GM12878 (cell line): ENCODE measurements around the gene HIVEP3. TPM values are rescaled to one million over a fixed set of nuclear protein-coding genes. Genes with fewer than 3 reads are reported as not detected.

Source experiments
- ATAC-seq: fragments of 200-7000 bp; cut with Tn5 transposase; 3 replicates; pipeline ENCODE4 v1.9.1; 2020; ENCODE audit warnings: mild to moderate bottlenecking, moderate library complexity
- BruUV-seq: library from RNA; stranded (reverse); fragments of 400-500 nt; replicated peaks from 2 replicates; lab custom pipeline; 2021; lab: Mats Ljungman, UMichigan
- CTCF ChIA-PET: fragments of 300-600 bp; sonication (Branson Sonifier 250); formaldehyde crosslinking; extraction: SDS; loops from one replicate; lab custom pipeline; 2021; ENCODE audit warnings: inconsistent platforms; lab: Yijun Ruan, JAX
- POLR2A ChIA-PET: fragments of 350-600 bp; formaldehyde crosslinking; extraction: SDS; loops from one replicate; lab custom pipeline; 2021; ENCODE audit warnings: inconsistent platforms; lab: Charles Lee
- RAD21 ChIA-PET: fragments of 300-600 bp; sonication (Branson Sonifier 250); formaldehyde crosslinking; loops from one replicate; lab custom pipeline; 2023; ENCODE audit warnings: antibody characterized with exemption; ENCODE audit not compliant: unreplicated experiment; lab: Charles Lee
- SMC1A ChIA-PET: fragments of 300-600 bp; sonication (Branson Sonifier 250); formaldehyde crosslinking; loops from one replicate; lab custom pipeline; 2023; ENCODE audit not compliant: unreplicated experiment, uncharacterized antibody; lab: Charles Lee
- DNase-seq: peaks from one replicate; pipeline ENCODE4 v3.0.0-alpha.2; 2011; ENCODE audit warnings: low read depth, low spot score
- FAIRE-seq: peaks from 3 replicates; lab custom pipeline; 2011; peaks lifted over from hg19 to GRCh38; lab: Jason Lieb, UNC
- H2AFZ ChIP-seq: 2 replicates; pipeline ENCODE4 v1.6.0; 2011; ENCODE audit warnings: low read depth, low read length, control low read depth; ENCODE audit not compliant: control insufficient read depth
- H3K27ac ChIP-seq: 2 replicates; pipeline ENCODE4 v1.5.1; 2011; ENCODE audit warnings: control low read depth; ENCODE audit not compliant: control insufficient read depth, insufficient read depth
- H3K27me3 ChIP-seq, 2 experiments: replicated peaks in 1 of 2; 2 replicates each; pipeline versions ENCODE4 v1.6.0 to v1.6.1; 2011; ENCODE audit warnings: low read length in 1 of 2; ENCODE audit not compliant: control insufficient read depth in 2 of 2, insufficient read depth in 2 of 2
- H3K36me3 ChIP-seq, 2 experiments: 2 replicates each; pipeline ENCODE4 v1.5.1; 2011; ENCODE audit warnings: low read length in 1 of 2; ENCODE audit not compliant: control insufficient read depth in 2 of 2, insufficient read depth in 2 of 2
- H3K4me1 ChIP-seq: 2 replicates; pipeline ENCODE4 v1.6.1; 2011; ENCODE audit warnings: mild to moderate bottlenecking, low read length, moderate library complexity, mixed read lengths; ENCODE audit not compliant: control insufficient read depth, insufficient read depth
- H3K4me2 ChIP-seq: 2 replicates; pipeline ENCODE4 v1.6.0; 2011; ENCODE audit warnings: control low read depth; ENCODE audit not compliant: control insufficient read depth, insufficient read depth
- H3K4me3 ChIP-seq: fragments of 200-600 bp; sonication (generic); 2 replicates; pipeline ENCODE4 v1.5.1; 2016
- H3K79me2 ChIP-seq: 2 replicates; pipeline ENCODE4 v1.6.0; 2011; ENCODE audit warnings: low read length; ENCODE audit not compliant: control insufficient read depth, insufficient read depth
- H3K9ac ChIP-seq: 2 replicates; pipeline ENCODE4 v1.8.0; 2011; ENCODE audit warnings: low read length, control low read depth, mixed read lengths; ENCODE audit not compliant: control insufficient read depth, insufficient read depth
- H3K9me3 ChIP-seq: replicated peaks from 3 replicates; pipeline ENCODE4 v1.5.1; 2011; ENCODE audit warnings: mild to moderate bottlenecking, low read length; ENCODE audit not compliant: control insufficient read depth, insufficient read depth
- H4K20me1 ChIP-seq: 2 replicates; pipeline ENCODE4 v1.6.0; 2011; ENCODE audit not compliant: control insufficient read depth, insufficient read depth
- BCL3 ChIP-seq: IDR thresholded peaks from 2 replicates; pipeline ENCODE4 v1.6.1; 2011; ENCODE audit warnings: borderline replicate concordance, low read depth, mild to moderate bottlenecking, moderate library complexity, low read length; ENCODE audit not compliant: insufficient read depth, poor library complexity, severe bottlenecking
- CBX3 ChIP-seq: fragments of 200-600 bp; sonication (generic); IDR thresholded peaks from 2 replicates; pipeline ENCODE4 v1.6.1; 2016; ENCODE audit warnings: low read depth, borderline replicate concordance
- ESRRA ChIP-seq: IDR thresholded peaks from 2 replicates; pipeline ENCODE4 v1.6.1; 2012; ENCODE audit warnings: mild to moderate bottlenecking, low read length, improper control_type of control experiment
- JUND ChIP-seq: IDR thresholded peaks from 2 replicates; pipeline ENCODE4 v1.6.1; 2012; ENCODE audit warnings: low read depth, mild to moderate bottlenecking, low read length, improper control_type of control experiment, moderate library complexity
- LARP7 ChIP-seq: fragments of 450-650 bp; IDR thresholded peaks from 2 replicates; pipeline ENCODE4 v1.6.1; 2017; ENCODE audit warnings: mild to moderate bottlenecking
- MEF2A ChIP-seq: IDR thresholded peaks from 2 replicates; pipeline ENCODE4 v1.6.1; 2011; ENCODE audit warnings: low read depth, mild to moderate bottlenecking, low read length, moderate library complexity; ENCODE audit not compliant: insufficient read depth
- NFIC ChIP-seq: IDR thresholded peaks from 2 replicates; pipeline ENCODE4 v1.6.1; 2012; ENCODE audit warnings: low read depth, mild to moderate bottlenecking, inconsistent platforms, low read length, moderate library complexity
- NFYA ChIP-seq: IDR thresholded peaks from 2 replicates; pipeline ENCODE4 v1.6.1; 2011; ENCODE audit warnings: low read depth, mild to moderate bottlenecking, low read length, improper control_type of control experiment, borderline replicate concordance
- SMARCA5 ChIP-seq: fragments of 450-650 bp; IDR thresholded peaks from 2 replicates; pipeline ENCODE4 v1.6.1; 2017; ENCODE audit warnings: mild to moderate bottlenecking
- SPI1 ChIP-seq: IDR thresholded peaks from 2 replicates; pipeline ENCODE4 v1.6.1; 2011; ENCODE audit warnings: low read depth, mild to moderate bottlenecking, low read length, moderate library complexity, borderline replicate concordance; ENCODE audit not compliant: insufficient read depth
- SREBF1 ChIP-seq: IDR thresholded peaks from 2 replicates; pipeline ENCODE4 v1.6.1; 2012; ENCODE audit warnings: mild to moderate bottlenecking, low read length
- SREBF2 ChIP-seq: IDR thresholded peaks from 2 replicates; pipeline ENCODE4 v1.6.1; 2012; ENCODE audit warnings: mild to moderate bottlenecking, low read length
- SUZ12 ChIP-seq: fragments of 200-600 bp; sonication (generic); IDR thresholded peaks from one replicate; pipeline ENCODE4 v1.6.1; 2018; ENCODE audit warnings: antibody characterized with exemption, mild to moderate bottlenecking; ENCODE audit not compliant: unreplicated experiment
- TCF7 ChIP-seq: IDR thresholded peaks from 2 replicates; pipeline ENCODE4 v1.6.1; 2014; ENCODE audit warnings: antibody characterized with exemption, borderline replicate concordance
- ZBTB4 ChIP-seq: fragments of 450-650 bp; formaldehyde crosslinking; IDR thresholded peaks from 2 replicates; pipeline ENCODE4 v1.4.0; 2022; ENCODE audit warnings: mild to moderate bottlenecking, moderate library complexity
- WGBS: methylation state at CpG from one replicate; pipeline ENCODE4 v1.1.6; 2016; ENCODE audit warnings: low lambda C conversion rate; ENCODE audit not compliant: insufficient replicate concordance, insufficient coverage; ENCODE audit errors: missing lambda C conversion rate; 5-methylcytosine and 5-hydroxymethylcytosine counted together
- in situ Hi-C: fragments of 300-500 bp; cut with MboI; formaldehyde crosslinking; loops from 9 replicates; pipeline ENCODE4 v1.14.3; 2018; ENCODE audit warnings: mixed read lengths
- intact Hi-C: fragments of 100-400 bp; cut with micrococcal nuclease; formaldehyde crosslinking; loops from one replicate; pipeline ENCODE4 v1.14.2; 2022; ENCODE audit not compliant: unreplicated experiment
- polyA plus RNA-seq, 11 experiments: library from polyadenylated mRNA; depleted of rRNA in 4 of 11; unstranded in 6 of 11; stranded (reverse) in 5 of 11; fragments of >200 nt; fragmentation: Nextera tagmentation in 4 of 11; fragmentation: Illumina TruSeq in 1 of 11; extraction: Ambion mirVana in 4 of 11; extraction: Trizol in 1 of 11; gene quantifications; 1 replicate in 1 of 11; 2 replicates in 10 of 11; pipeline versions ENCODE4 v1.2.1 to v1.2.3, GENCODE V29; 2011 to 2016; ENCODE audit warnings: inconsistent platforms in 2 of 11, missing spikeins in 2 of 11, low read depth in 1 of 11
- total RNA-seq, 4 experiments: library from RNA; depleted of rRNA in 3 of 4; stranded (reverse); fragments of >200 nt in 3 of 4; fragmentation: Illumina TruSeq in 1 of 4; extraction: Trizol in 1 of 4; gene quantifications; 2 replicates each; pipeline versions ENCODE4 v1.2.1 to v1.2.3, GENCODE V29; 2013 to 2021

The HIVEP3 gene
- total and polyA plus RNA-seq, 10 of the 15 experiments (the other 5 are each of a cell fraction or from before 2014, with no cell fraction given): 1.8 to 13.6 (median 3.8) TPM

GRCh38 chr1:41773144-41773591 is 145.6 kb downstream of the HIVEP3 start:
- no peak overlapping the region for H3K9ac ChIP-seq
- H3K9me3 ChIP-seq: no peaks in the 10 kb centered on the region
- no peak overlapping the region for H3K4me3 ChIP-seq
- no peak overlapping the region for H3K4me2 ChIP-seq
- no peak for ATAC-seq
- intact Hi-C loops: no loop called here
- POLR2A ChIA-PET: no interaction called here
- BruUV-seq: no TSS peak
- CTCF ChIA-PET: interaction anchor here (1.5 kb wide), 1 partner anchor 18 kb away, joined by 3 read pairs; no protein-coding TSS in a partner anchor
- FAIRE-seq: no peak
- TF ChIP-seq NFYA (no peak), SREBF2 (no peak), ESRRA (no peak), ZBTB4 (CRISPR knock-in tag) (no peak), SPI1 (no peak), CBX3 (no peak), MEF2A (no peak), SREBF1 (no peak), LARP7 (no peak), SMARCA5 (no peak), BCL3 (no peak), NFIC (no peak), TCF7 (no peak), SUZ12 (no peak), JUND (no peak)
- H3K79me2 ChIP-seq: no peaks in the 10 kb centered on the region
- 61% methylated on average over 5 of the region's 5 CpGs for WGBS
- in situ Hi-C loops: no loop called here
- H3K27me3 ChIP-seq: no peaks in the 10 kb centered on the region
- H3K27ac ChIP-seq: no peak overlapping the region
- SMC1A ChIA-PET: no interaction called here
- H2AFZ ChIP-seq: no peak overlapping the region
- no peaks in the 10 kb centered on the region for H4K20me1 ChIP-seq
- no peak for DNase-seq
- RAD21 ChIA-PET: no interaction called here
- H3K36me3 ChIP-seq: no peaks in the 10 kb centered on the region; a peak in 1 of 4 replicates
- peaks cover 8% of the 10 kb centered on the region for H3K4me1 ChIP-seq
